HEK293 (cell line): ENCODE data around the gene USP2.

ENCODE experiments used
- KLF16 ChIP-seq: fragments of 450-650 bp; formaldehyde crosslinking; IDR thresholded peaks from 2 replicates; pipeline ENCODE4 v1.5.1; 2017; ENCODE audit warnings: missing biosample characterization, missing genetic modification characterization
- ZFP41 ChIP-seq: fragments of 450-650 bp; formaldehyde crosslinking; IDR thresholded peaks from 2 replicates; pipeline ENCODE4 v1.5.1; 2016; ENCODE audit warnings: missing biosample characterization, missing genetic modification characterization, borderline replicate concordance
- ZNF501 ChIP-seq: fragments of 450-650 bp; formaldehyde crosslinking; IDR thresholded peaks from 2 replicates; pipeline ENCODE4 v1.5.1; 2016; ENCODE audit warnings: missing biosample characterization, missing genetic modification characterization
- ZNF549 ChIP-seq: fragments of 450-650 bp; IDR thresholded peaks from 2 replicates; pipeline ENCODE4 v1.5.1; 2018; ENCODE audit warnings: missing biosample characterization, missing genetic modification characterization, mild to moderate bottlenecking, inconsistent platforms, moderate library complexity
- ZNF558 ChIP-seq: fragments of 450-650 bp; formaldehyde crosslinking; IDR thresholded peaks from 2 replicates; pipeline ENCODE4 v1.5.1; 2016; ENCODE audit warnings: missing biosample characterization, missing genetic modification characterization
- ZNF621 ChIP-seq: fragments of 450-650 bp; formaldehyde crosslinking; IDR thresholded peaks from 2 replicates; pipeline ENCODE4 v1.5.1; 2017; ENCODE audit warnings: missing biosample characterization, missing genetic modification characterization
- ZNF654 ChIP-seq: fragments of 450-650 bp; formaldehyde crosslinking; IDR thresholded peaks from 2 replicates; pipeline ENCODE4 v1.5.1; 2016; ENCODE audit warnings: low read depth, missing biosample characterization, missing genetic modification characterization
- TF ChIP-seq, protein P1 (sequence below): fragments of 450-650 bp; formaldehyde crosslinking; IDR thresholded peaks from 2 replicates; pipeline ENCODE4 v1.5.1; 2016; ENCODE audit warnings: missing biosample characterization, missing genetic modification characterization
- TF ChIP-seq, protein P2 (sequence below): IDR thresholded peaks from 2 replicates; pipeline ENCODE4 v1.6.1; 2011; ENCODE audit warnings: mild to moderate bottlenecking, low read depth, low read length, borderline replicate concordance
- TF ChIP-seq, protein P3 (sequence below): fragments of 450-650 bp; formaldehyde crosslinking; IDR thresholded peaks from 2 replicates; pipeline ENCODE4 v1.5.1; 2016; ENCODE audit warnings: missing biosample characterization, missing genetic modification characterization
- TF ChIP-seq, protein P4 (sequence below): fragments of 450-650 bp; formaldehyde crosslinking; conservative IDR thresholded peaks from 2 replicates; pipeline ENCODE4 v1.5.1; 2016; ENCODE audit warnings: low read depth, missing biosample characterization, missing genetic modification characterization

DNA sequence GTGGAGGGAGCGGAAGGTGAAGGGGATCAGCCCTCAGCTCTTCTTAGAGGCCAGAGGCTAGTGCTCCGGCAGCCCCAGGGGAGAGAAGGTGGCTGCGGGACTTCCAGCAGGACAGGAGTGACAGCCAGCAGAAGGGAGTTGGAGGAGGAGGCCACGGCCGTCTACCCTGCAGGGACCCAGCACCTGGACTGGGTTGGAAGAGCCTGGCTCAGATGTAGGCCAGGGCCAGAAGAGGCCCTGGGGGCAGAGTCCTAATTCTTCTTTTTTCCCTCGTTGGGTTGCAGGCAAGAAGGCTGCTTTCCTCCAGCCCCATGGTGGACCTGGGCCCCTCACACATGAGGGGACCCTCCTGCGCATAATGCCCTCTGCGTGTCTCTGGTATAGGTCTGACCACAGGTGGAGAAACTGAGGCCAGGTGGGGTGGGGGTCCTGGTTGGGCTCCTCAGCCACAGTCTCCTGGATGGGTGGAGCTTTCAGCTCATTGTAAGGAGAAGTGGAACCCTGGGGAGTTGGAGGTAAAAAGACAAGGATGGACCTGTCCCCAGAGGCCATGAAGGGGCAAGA is 62.3 kb downstream of the USP2 start:
- TF ChIP-seq, protein P1, sequence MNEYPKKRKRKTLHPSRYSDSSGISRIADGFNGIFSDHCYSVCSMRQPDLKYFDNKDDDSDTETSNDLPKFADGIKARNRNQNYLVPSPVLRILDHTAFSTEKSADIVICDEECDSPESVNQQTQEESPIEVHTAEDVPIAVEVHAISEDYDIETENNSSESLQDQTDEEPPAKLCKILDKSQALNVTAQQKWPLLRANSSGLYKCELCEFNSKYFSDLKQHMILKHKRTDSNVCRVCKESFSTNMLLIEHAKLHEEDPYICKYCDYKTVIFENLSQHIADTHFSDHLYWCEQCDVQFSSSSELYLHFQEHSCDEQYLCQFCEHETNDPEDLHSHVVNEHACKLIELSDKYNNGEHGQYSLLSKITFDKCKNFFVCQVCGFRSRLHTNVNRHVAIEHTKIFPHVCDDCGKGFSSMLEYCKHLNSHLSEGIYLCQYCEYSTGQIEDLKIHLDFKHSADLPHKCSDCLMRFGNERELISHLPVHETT (tag by site-specific recombination) = no peak
- TF ChIP-seq ZNF558 (tag by site-specific recombination) (no peak), ZNF549 (no peak), ZFP41 (tag by site-specific recombination) (no peak), KLF16 (tag by site-specific recombination) (no peak), ZNF501 (tag by site-specific recombination) (no peak), ZNF621 (tag by site-specific recombination) (no peak), ZNF654 (tag by site-specific recombination) (no peak)
- TF ChIP-seq, protein P2, sequence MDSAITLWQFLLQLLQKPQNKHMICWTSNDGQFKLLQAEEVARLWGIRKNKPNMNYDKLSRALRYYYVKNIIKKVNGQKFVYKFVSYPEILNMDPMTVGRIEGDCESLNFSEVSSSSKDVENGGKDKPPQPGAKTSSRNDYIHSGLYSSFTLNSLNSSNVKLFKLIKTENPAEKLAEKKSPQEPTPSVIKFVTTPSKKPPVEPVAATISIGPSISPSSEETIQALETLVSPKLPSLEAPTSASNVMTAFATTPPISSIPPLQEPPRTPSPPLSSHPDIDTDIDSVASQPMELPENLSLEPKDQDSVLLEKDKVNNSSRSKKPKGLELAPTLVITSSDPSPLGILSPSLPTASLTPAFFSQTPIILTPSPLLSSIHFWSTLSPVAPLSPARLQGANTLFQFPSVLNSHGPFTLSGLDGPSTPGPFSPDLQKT = no peak
- TF ChIP-seq, protein P3, sequence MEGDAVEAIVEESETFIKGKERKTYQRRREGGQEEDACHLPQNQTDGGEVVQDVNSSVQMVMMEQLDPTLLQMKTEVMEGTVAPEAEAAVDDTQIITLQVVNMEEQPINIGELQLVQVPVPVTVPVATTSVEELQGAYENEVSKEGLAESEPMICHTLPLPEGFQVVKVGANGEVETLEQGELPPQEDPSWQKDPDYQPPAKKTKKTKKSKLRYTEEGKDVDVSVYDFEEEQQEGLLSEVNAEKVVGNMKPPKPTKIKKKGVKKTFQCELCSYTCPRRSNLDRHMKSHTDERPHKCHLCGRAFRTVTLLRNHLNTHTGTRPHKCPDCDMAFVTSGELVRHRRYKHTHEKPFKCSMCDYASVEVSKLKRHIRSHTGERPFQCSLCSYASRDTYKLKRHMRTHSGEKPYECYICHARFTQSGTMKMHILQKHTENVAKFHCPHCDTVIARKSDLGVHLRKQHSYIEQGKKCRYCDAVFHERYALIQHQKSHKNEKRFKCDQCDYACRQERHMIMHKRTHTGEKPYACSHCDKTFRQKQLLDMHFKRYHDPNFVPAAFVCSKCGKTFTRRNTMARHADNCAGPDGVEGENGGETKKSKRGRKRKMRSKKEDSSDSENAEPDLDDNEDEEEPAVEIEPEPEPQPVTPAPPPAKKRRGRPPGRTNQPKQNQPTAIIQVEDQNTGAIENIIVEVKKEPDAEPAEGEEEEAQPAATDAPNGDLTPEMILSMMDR (tag by site-specific recombination) = no peak
- TF ChIP-seq, protein P4, sequence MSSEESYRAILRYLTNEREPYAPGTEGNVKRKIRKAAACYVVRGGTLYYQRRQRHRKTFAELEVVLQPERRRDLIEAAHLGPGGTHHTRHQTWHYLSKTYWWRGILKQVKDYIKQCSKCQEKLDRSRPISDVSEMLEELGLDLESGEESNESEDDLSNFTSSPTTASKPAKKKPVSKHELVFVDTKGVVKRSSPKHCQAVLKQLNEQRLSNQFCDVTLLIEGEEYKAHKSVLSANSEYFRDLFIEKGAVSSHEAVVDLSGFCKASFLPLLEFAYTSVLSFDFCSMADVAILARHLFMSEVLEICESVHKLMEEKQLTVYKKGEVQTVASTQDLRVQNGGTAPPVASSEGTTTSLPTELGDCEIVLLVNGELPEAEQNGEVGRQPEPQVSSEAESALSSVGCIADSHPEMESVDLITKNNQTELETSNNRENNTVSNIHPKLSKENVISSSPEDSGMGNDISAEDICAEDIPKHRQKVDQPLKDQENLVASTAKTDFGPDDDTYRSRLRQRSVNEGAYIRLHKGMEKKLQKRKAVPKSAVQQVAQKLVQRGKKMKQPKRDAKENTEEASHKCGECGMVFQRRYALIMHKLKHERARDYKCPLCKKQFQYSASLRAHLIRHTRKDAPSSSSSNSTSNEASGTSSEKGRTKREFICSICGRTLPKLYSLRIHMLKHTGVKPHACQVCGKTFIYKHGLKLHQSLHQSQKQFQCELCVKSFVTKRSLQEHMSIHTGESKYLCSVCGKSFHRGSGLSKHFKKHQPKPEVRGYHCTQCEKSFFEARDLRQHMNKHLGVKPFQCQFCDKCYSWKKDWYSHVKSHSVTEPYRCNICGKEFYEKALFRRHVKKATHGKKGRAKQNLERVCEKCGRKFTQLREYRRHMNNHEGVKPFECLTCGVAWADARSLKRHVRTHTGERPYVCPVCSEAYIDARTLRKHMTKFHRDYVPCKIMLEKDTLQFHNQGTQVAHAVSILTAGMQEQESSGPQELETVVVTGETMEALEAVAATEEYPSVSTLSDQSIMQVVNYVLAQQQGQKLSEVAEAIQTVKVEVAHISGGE (tag by site-specific recombination) = no peak
